ENCODE data around the gene SLC4A7.

Gene SLC4A7

GRCh38 chr3:27488821-27489220 lies 4.6 kb upstream of the SLC4A7 start:
- no peaks in the 10 kb centered on the region for H3K9me2 ChIP-seq (replicated peaks; ENCODE audit: low read depth, low read length)
- peaks cover 4% of the 10 kb centered on the region; the same call in 1 of the 2 replicates for H3K79me2 ChIP-seq (ENCODE audit: insufficient read depth, low read length)
- no peak overlapping the region for H3K9ac ChIP-seq (ENCODE audit: low read depth, low read length, poor library complexity, severe bottlenecking)
- no peak overlapping the region for H3K4me2 ChIP-seq (ENCODE audit: low read depth, low read length, poor library complexity, severe bottlenecking)
- no peaks in the 10 kb centered on the region for H3K9me3 ChIP-seq (ENCODE audit: insufficient read depth, low read depth, low read length)
- no peak overlapping the region for H2AFZ ChIP-seq (ENCODE audit: low read length)
- H3K27me3 ChIP-seq (ENCODE audit: insufficient read depth, low read length, poor library complexity, severe bottlenecking): no peaks in the 10 kb centered on the region
- peaks cover 5% of the 10 kb centered on the region for H3K4me1 ChIP-seq (ENCODE audit: insufficient read depth, low read length, poor library complexity, severe bottlenecking)
- no peak overlapping the region for H3K4me3 ChIP-seq (ENCODE audit: low read length, poor library complexity, severe bottlenecking)
- no peaks in the 10 kb centered on the region for H3K36me3 ChIP-seq (ENCODE audit: insufficient read depth, low read length)
- TF ChIP-seq EZH2phosphoT487 (IDR thresholded peaks at IDR 0.05; ENCODE audit: borderline replicate concordance): no peak
- no peak for TF ChIP-seq CTCF (conservative IDR thresholded peaks at IDR 0.05; ENCODE audit: low read length)
- no peaks in the 10 kb centered on the region for H4K20me1 ChIP-seq (ENCODE audit: insufficient read depth, low read length, poor library complexity, severe bottlenecking)
- H3F3A ChIP-seq (ENCODE audit: low read depth): no peaks in the 10 kb centered on the region

DNA sequence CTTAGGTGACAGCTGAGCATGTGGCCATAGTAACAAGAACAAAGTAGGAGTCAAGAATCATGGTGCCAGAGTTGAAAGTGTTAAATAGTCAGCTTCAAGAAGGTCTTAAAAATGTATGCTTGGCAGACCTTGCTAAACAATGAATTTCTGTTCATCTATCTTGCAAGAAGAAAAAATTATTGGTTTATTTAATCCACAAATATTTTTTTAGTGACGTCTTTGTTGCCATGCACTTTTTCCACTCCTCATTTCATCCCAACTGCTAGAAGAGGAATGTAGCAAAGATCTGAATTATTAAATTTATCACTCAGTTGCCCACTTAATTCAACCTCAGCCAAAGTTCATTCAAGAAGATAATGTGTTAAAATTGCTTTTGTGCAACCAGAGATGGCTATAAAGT lies 3.2 kb upstream of the SLC4A7 start:
- Histone ChIP-seq H2AFZ (ENCODE audit: low read length) (no peak overlapping the region), H3K79me2 (ENCODE audit: insufficient read depth, low read length) (peaks cover 18% of the 10 kb centered on the region), H3K9me3 (ENCODE audit: insufficient read depth, low read depth, low read length) (no peaks in the 10 kb centered on the region), H3F3A (ENCODE audit: low read depth) (no peaks in the 10 kb centered on the region), H3K9me2 (replicated peaks; ENCODE audit: low read depth, low read length) (no peaks in the 10 kb centered on the region), H3K4me2 (ENCODE audit: low read depth, low read length, poor library complexity, severe bottlenecking) (no peak overlapping the region), H4K20me1 (ENCODE audit: insufficient read depth, low read length, poor library complexity, severe bottlenecking) (peaks cover 5% of the 10 kb centered on the region), H3K9ac (ENCODE audit: low read depth, low read length, poor library complexity, severe bottlenecking) (no peak overlapping the region), H3K4me1 (ENCODE audit: insufficient read depth, low read length, poor library complexity, severe bottlenecking) (peaks cover 8% of the 10 kb centered on the region), H3K27me3 (ENCODE audit: insufficient read depth, low read length, poor library complexity, severe bottlenecking) (no peaks in the 10 kb centered on the region), H3K36me3 (ENCODE audit: insufficient read depth, low read length) (no peaks in the 10 kb centered on the region), H3K4me3 (ENCODE audit: low read length, poor library complexity, severe bottlenecking) (no peak overlapping the region)
- TF ChIP-seq CTCF (conservative IDR thresholded peaks at IDR 0.05; ENCODE audit: low read length): no peak
- TF ChIP-seq EZH2phosphoT487 (IDR thresholded peaks at IDR 0.05; ENCODE audit: borderline replicate concordance): no peak

- H2AFZ ChIP-seq (ENCODE audit: low read length): no peak overlapping the region
Observed at GRCh38 chr3:27486336-27486735, 2.2 kb upstream of the SLC4A7 start.

More at GRCh38 chr3:27486336-27486735, 2.2 kb upstream of the SLC4A7 start:
- Histone ChIP-seq H3K4me1 (ENCODE audit: insufficient read depth, low read length, poor library complexity, severe bottlenecking) (peaks cover 19% of the 10 kb centered on the region), H3K27me3 (ENCODE audit: insufficient read depth, low read length, poor library complexity, severe bottlenecking) (no peaks in the 10 kb centered on the region), H3K36me3 (ENCODE audit: insufficient read depth, low read length) (no peaks in the 10 kb centered on the region), H3K4me2 (ENCODE audit: low read depth, low read length, poor library complexity, severe bottlenecking) (no peak overlapping the region), H3K4me3 (ENCODE audit: low read length, poor library complexity, severe bottlenecking) (no peak overlapping the region), H3K79me2 (ENCODE audit: insufficient read depth, low read length) (peaks cover 28% of the 10 kb centered on the region), H3K9me2 (replicated peaks; ENCODE audit: low read depth, low read length) (no peaks in the 10 kb centered on the region), H3F3A (ENCODE audit: low read depth) (no peaks in the 10 kb centered on the region), H3K9ac (ENCODE audit: low read depth, low read length, poor library complexity, severe bottlenecking) (no peak overlapping the region), H3K9me3 (ENCODE audit: insufficient read depth, low read depth, low read length) (no peaks in the 10 kb centered on the region), H4K20me1 (ENCODE audit: insufficient read depth, low read length, poor library complexity, severe bottlenecking) (peaks cover 15% of the 10 kb centered on the region)
- TF ChIP-seq EZH2phosphoT487 (IDR thresholded peaks at IDR 0.05; ENCODE audit: borderline replicate concordance) (no peak), CTCF (conservative IDR thresholded peaks at IDR 0.05; ENCODE audit: low read length) (no peak)

Data from Loucy (cell line).